K562 (cell line): ENCODE results near the gene SMAD3. TPM values are rescaled to one million over a fixed set of nuclear protein-coding genes. Genes with fewer than 3 reads are reported as not detected.

ENCODE experiments used
- ATAC-seq: fragments of 200-7000 bp; cut with Tn5 transposase; 3 replicates; pipeline ENCODE4 v1.9.1; 2020; ENCODE audit warnings: moderate library complexity
- BruUV-seq: library from RNA; stranded (reverse); fragments of 400-500 nt; replicated peaks from 2 replicates; lab custom pipeline; 2021; lab: Mats Ljungman, UMichigan
- CTCF ChIA-PET: fragments of 300-600 bp; formaldehyde crosslinking; extraction: SDS; loops from one replicate; lab custom pipeline; 2021; ENCODE audit warnings: low intra/inter-chr PET ratio; lab: Yijun Ruan, JAX
- POLR2A ChIA-PET: fragments of 300-600, 350-650 bp; sonication (Branson Sonifier 250); formaldehyde crosslinking; extraction: SDS; loops from one replicate; lab custom pipeline; 2021; ENCODE audit warnings: antibody characterized with exemption, inconsistent platforms; lab: Yijun Ruan, JAX
- DNase-seq, 4 experiments: peaks; one replicate each; pipeline versions ENCODE4 v3.0.0 to v3.0.0-alpha.2; 2011 to 2018; ENCODE audit warnings: low spot score in 3 of 4, mixed read lengths in 3 of 4; ENCODE audit errors: extremely low read depth in 1 of 4
- FAIRE-seq: peaks from 2 replicates; lab custom pipeline; 2011; peaks lifted over from hg19 to GRCh38; lab: Jason Lieb, UNC
- H2AFZ ChIP-seq: 2 replicates; pipeline ENCODE4 v1.6.0; 2011; ENCODE audit warnings: low read depth, low read length, control low read depth, inconsistent platforms
- H3K27ac ChIP-seq: fragments of 200-600 bp; 3 replicates; pipeline ENCODE4 v1.8.0; 2011; ENCODE audit warnings: low read depth, mild to moderate bottlenecking, control low read depth, inconsistent platforms, low read length, moderate library complexity, mixed read lengths; ENCODE audit errors: extremely low read depth
- H3K27me3 ChIP-seq, 2 experiments: fragments of 300-600 bp in 1 of 2; 2 replicates in 1 of 2; 3 replicates in 1 of 2; pipeline versions ENCODE4 v1.6.0 to v1.8.0; 2011; ENCODE audit warnings: inconsistent platforms in 2 of 2, low read length in 2 of 2, mild to moderate bottlenecking in 1 of 2, mixed read lengths in 1 of 2, moderate library complexity in 1 of 2; ENCODE audit not compliant: control insufficient read depth in 2 of 2, insufficient read depth in 2 of 2
- H3K36me3 ChIP-seq: fragments of 300-600 bp; 3 replicates; pipeline ENCODE4 v1.8.0; 2011; ENCODE audit warnings: mild to moderate bottlenecking, low read length, inconsistent platforms; ENCODE audit not compliant: control insufficient read depth, insufficient read depth
- H3K4me1 ChIP-seq, 2 experiments: fragments of 200-600 bp in 1 of 2; replicated peaks in 1 of 2; 2 replicates in 1 of 2; 3 replicates in 1 of 2; pipeline versions ENCODE4 v1.5.1 to v1.8.0; 2011; ENCODE audit warnings: inconsistent platforms in 2 of 2, low read length in 2 of 2, mild to moderate bottlenecking in 1 of 2, mixed read lengths in 1 of 2, moderate library complexity in 1 of 2; ENCODE audit not compliant: control insufficient read depth in 2 of 2, insufficient read depth in 2 of 2
- H3K4me2 ChIP-seq: 2 replicates; pipeline ENCODE4 v1.6.1; 2011; ENCODE audit warnings: low read length, control low read depth, inconsistent platforms, mixed read lengths; ENCODE audit not compliant: insufficient read depth
- H3K4me3 ChIP-seq: fragments of 200-600 bp; sonication (generic), shearing (Covaris generic); 2 replicates; pipeline ENCODE4 v1.5.1; 2016; ENCODE audit warnings: control low read depth, inconsistent platforms
- H3K79me2 ChIP-seq: fragments of 200-600 bp; 3 replicates; pipeline ENCODE4 v1.8.0; 2011; ENCODE audit warnings: low read length, inconsistent platforms; ENCODE audit not compliant: control insufficient read depth, insufficient read depth
- H3K9ac ChIP-seq, 2 experiments: 2 replicates each; pipeline versions ENCODE4 v1.6.0 to v1.6.1; 2011; ENCODE audit warnings: low read depth in 2 of 2, low read length in 2 of 2, control low read depth in 1 of 2, inconsistent platforms in 1 of 2, mild to moderate bottlenecking in 1 of 2, mixed read lengths in 1 of 2; ENCODE audit not compliant: insufficient read depth in 1 of 2
- H3K9me1 ChIP-seq: one replicate; pipeline ENCODE4 v1.6.0; 2011; ENCODE audit warnings: inconsistent platforms, mild to moderate bottlenecking, low read length, moderate library complexity; ENCODE audit not compliant: control insufficient read depth, insufficient read depth
- H3K9me3 ChIP-seq: replicated peaks from 2 replicates; pipeline ENCODE4 v1.5.1; 2011; ENCODE audit warnings: low read depth, low read length, inconsistent platforms; ENCODE audit not compliant: control insufficient read depth, insufficient read depth
- H4K20me1 ChIP-seq: replicated peaks from 2 replicates; pipeline ENCODE4 v1.6.1; 2011; ENCODE audit warnings: low read length, inconsistent platforms, mixed read lengths; ENCODE audit not compliant: control insufficient read depth, insufficient read depth
- BRD9 ChIP-seq: fragments of 450-650 bp; IDR thresholded peaks from 2 replicates; pipeline ENCODE4 v1.6.1; 2018; ENCODE audit warnings: low read depth; ENCODE audit not compliant: partially characterized antibody
- CBFA2T3 ChIP-seq: fragments of 450-650 bp; IDR thresholded peaks from 2 replicates; pipeline ENCODE4 v1.6.1; 2017
- EZH2 ChIP-seq: IDR thresholded peaks from 2 replicates; pipeline ENCODE4 v1.6.1; 2012; ENCODE audit warnings: low read depth, mild to moderate bottlenecking, inconsistent platforms, low read length, borderline replicate concordance
- HMG20A ChIP-seq: fragments of 450-650 bp; formaldehyde crosslinking; conservative IDR thresholded peaks from 2 replicates; pipeline ENCODE4 v1.4.0; 2020; ENCODE audit warnings: mild to moderate bottlenecking, mixed read lengths
- MEF2A ChIP-seq: IDR thresholded peaks from 2 replicates; pipeline ENCODE4 v1.6.1; 2011; ENCODE audit warnings: low read depth, mild to moderate bottlenecking, low read length, moderate library complexity; ENCODE audit not compliant: control insufficient read depth
- MEF2D ChIP-seq: conservative IDR thresholded peaks from 2 replicates; pipeline ENCODE4 v1.6.1; 2016; ENCODE audit warnings: low read depth, missing genetic modification characterization, missing compliant biosample characterization
- NCOA4 ChIP-seq: fragments of 450-650 bp; IDR thresholded peaks from 2 replicates; pipeline ENCODE4 v1.6.1; 2018; ENCODE audit warnings: mild to moderate bottlenecking; ENCODE audit not compliant: partially characterized antibody
- PHF20 ChIP-seq: fragments of 450-650 bp; IDR thresholded peaks from 2 replicates; pipeline ENCODE4 v1.6.1; 2018; ENCODE audit not compliant: partially characterized antibody
- SIN3A ChIP-seq, 2 experiments: fragments of 150-350 bp in 1 of 2; IDR thresholded peaks; 2 replicates each; pipeline ENCODE4 v1.6.1; 2011 to 2016; ENCODE audit warnings: borderline replicate concordance in 2 of 2, low read depth in 2 of 2, low read length in 2 of 2, mild to moderate bottlenecking in 2 of 2, moderate library complexity in 2 of 2; ENCODE audit not compliant: control insufficient read depth in 1 of 2
- SIX5 ChIP-seq, 2 experiments: IDR thresholded peaks; 2 replicates each; pipeline ENCODE4 v1.6.1; 2011; ENCODE audit warnings: low read length in 2 of 2, borderline replicate concordance in 1 of 2, low read depth in 1 of 2, mild to moderate bottlenecking in 1 of 2, moderate library complexity in 1 of 2; ENCODE audit not compliant: insufficient read depth in 1 of 2
- SNRNP70 ChIP-seq: fragments of 200-400 bp; formaldehyde crosslinking; optimal IDR thresholded peaks from 2 replicates; pipeline ENCODE3; 2017; ENCODE audit warnings: low read depth, low read length
- SPI1 ChIP-seq: IDR thresholded peaks from 2 replicates; pipeline ENCODE4 v1.6.1; 2011; ENCODE audit warnings: low read depth, low read length, control low read depth, borderline replicate concordance
- SREBF1 ChIP-seq: fragments of 150-350 bp; IDR thresholded peaks from 2 replicates; pipeline ENCODE4 v1.6.1; 2014; ENCODE audit warnings: antibody characterized with exemption, low read depth, low read length, borderline replicate concordance
- ZNF140 ChIP-seq: fragments of 250-450 bp; sonication (Bioruptor Pico); IDR thresholded peaks from 2 replicates; pipeline ENCODE4 v1.8.0; 2021; ENCODE audit warnings: moderate library complexity, mild to moderate bottlenecking, inconsistent platforms
- WGBS: fragments of 100-300 bp; shearing (Covaris generic); methylation state at CpG from one replicate; pipeline ENCODE4 v1.1.6; 2016; ENCODE audit warnings: low coverage, mixed read lengths; ENCODE audit not compliant: insufficient coverage; ENCODE audit errors: missing lambda C conversion rate; 5-methylcytosine and 5-hydroxymethylcytosine counted together
- in situ Hi-C: fragments of 300-500 bp; cut with MboI; formaldehyde crosslinking; loops from 4 replicates; pipeline ENCODE4 v1.15.0; 2018; ENCODE audit warnings: inconsistent platforms, mixed read lengths
- intact Hi-C: fragments of 100-400 bp; cut with micrococcal nuclease; formaldehyde crosslinking; loops from 2 replicates; pipeline ENCODE4 v1.14.2; 2022
- polyA plus RNA-seq, 8 experiments: library from polyadenylated mRNA; depleted of rRNA in 4 of 8; stranded (reverse) in 5 of 8; unstranded in 3 of 8; fragments of >200 nt; fragmentation: Nextera tagmentation in 2 of 8; fragmentation: Illumina TruSeq in 1 of 8; extraction: Ambion mirVana in 2 of 8; extraction: Trizol in 1 of 8; gene quantifications; 2 replicates each; pipeline versions ENCODE4 v1.2.1 to v1.2.3, GENCODE V29; 2011 to 2014; ENCODE audit warnings: inconsistent platforms in 1 of 8, missing spikeins in 1 of 8
- total RNA-seq, 7 experiments: library from RNA; depleted of rRNA in 6 of 7; stranded (reverse); fragments of >200 nt in 6 of 7; fragmentation: Illumina TruSeq in 2 of 7; extraction: Trizol in 2 of 7; gene quantifications; 2 replicates each; pipeline versions ENCODE4 v1.2.1 to v1.2.3, GENCODE V29; 2011 to 2021; ENCODE audit warnings: low replicate concordance in 1 of 7

The SMAD3 gene
- total and polyA plus RNA-seq, 9 of the 15 experiments (the other 6 are each of a cell fraction or from before 2014, with no cell fraction given): 4.3 to 39.2 (median 11.1) TPM

GRCh38 chr15:67241132-67241855 is 175.9 kb downstream of the SMAD3 start:
- Histone ChIP-seq H3K79me2 (peaks cover 92% of the 10 kb centered on the region), H3K36me3 (peaks cover 30% of the 10 kb centered on the region), H3K9me1 (no peaks in the 10 kb centered on the region), H3K9ac (no peak overlapping the region), H3K27ac (no peak overlapping the region), H2AFZ (no peak overlapping the region), H3K9me3 (no peaks in the 10 kb centered on the region), H3K4me1 (no peaks in the 10 kb centered on the region), H3K27me3 (no peaks in the 10 kb centered on the region), H3K4me3 (no peak overlapping the region), H3K4me2 (no peak overlapping the region), H4K20me1 (no peaks in the 10 kb centered on the region)
- ChIA-PET CTCF (interaction anchor here (0.6 to 3.2 kb wide), 2 partner anchors 62 to 155 kb away, joined by 3 to 16 read pairs; no protein-coding TSS in a partner anchor), POLR2A (interaction anchor here (0.5 to 2.2 kb wide), 4 partner anchors 10 to 515 kb away, joined by 3 to 5 read pairs (median 3); no protein-coding TSS in a partner anchor)
- WGBS: 60% methylated on average over 4 of the region's 4 CpGs
- intact Hi-C loops: no loop called here
- no peak for DNase-seq
- TF ChIP-seq SIX5 (IDR thresholded peaks at IDR 0.05; ENCODE audit: borderline replicate concordance in 1 of 2, insufficient read depth in 1 of 2, low read depth in 1 of 2, low read length in 2 of 2) (no peak), SIN3A (IDR thresholded peaks at IDR 0.05; ENCODE audit: borderline replicate concordance in 2 of 2, control insufficient read depth in 1 of 2, low read depth in 2 of 2, low read length in 2 of 2) (no peak)
- no TSS peak for BruUV-seq
- in situ Hi-C loops: no loop called here
- FAIRE-seq: no peak
- no peak; the same call in 2 of the 3 replicates for ATAC-seq

GRCh38 chr15:67242708-67243111 is 177.3 kb downstream of the SMAD3 start:
- no peaks in the 10 kb centered on the region for H3K9me1 ChIP-seq
- H3K27me3 ChIP-seq: no peaks in the 10 kb centered on the region
- POLR2A ChIA-PET: interaction anchor here (1.2 kb wide), 1 partner anchor 14 kb away, joined by 3 read pairs; no protein-coding TSS in a partner anchor
- in situ Hi-C loops (no loop called here), intact Hi-C loops (no loop called here)
- H2AFZ ChIP-seq: no peak overlapping the region
- no peaks in the 10 kb centered on the region for H4K20me1 ChIP-seq
- DNase-seq (no peak), ATAC-seq (no peak), FAIRE-seq (no peak)
- peaks cover 89% of the 10 kb centered on the region for H3K79me2 ChIP-seq
- 71% methylated on average over 3 of the region's 3 CpGs for WGBS
- H3K4me1 ChIP-seq: no peaks in the 10 kb centered on the region
- no peak overlapping the region for H3K9ac ChIP-seq
- no peak overlapping the region for H3K27ac ChIP-seq
- peaks cover 34% of the 10 kb centered on the region for H3K36me3 ChIP-seq
- no peak overlapping the region for H3K4me2 ChIP-seq
- H3K9me3 ChIP-seq: peaks cover 3% of the 10 kb centered on the region
- TF ChIP-seq PHF20: no peak
- TF ChIP-seq NCOA4: no peak
- no peak for TF ChIP-seq SPI1
- TF ChIP-seq SNRNP70: no peak
- TF ChIP-seq EZH2: no peak
- no peak for TF ChIP-seq BRD9
- TF ChIP-seq MEF2A: no peak
- TF ChIP-seq ZNF140 (CRISPR knock-in tag): no peak
- no peak for TF ChIP-seq HMG20A
- no peak for TF ChIP-seq MEF2D
- no peak for TF ChIP-seq CBFA2T3
- TF ChIP-seq SREBF1: no peak
- CTCF ChIA-PET: interaction anchor here (0.6 kb wide), 1 partner anchor 351 kb away, joined by 5 read pairs; no protein-coding TSS in a partner anchor
- BruUV-seq: no TSS peak
- H3K4me3 ChIP-seq: no peak overlapping the region
